Measurements from ENCODE around the gene MAL.
A peak's percentile ranks its signal among the peaks of the same experiment; 100 is the strongest.

MAL gene

GRCh38 chr2:95021023-95021416 is 4.5 kb upstream of the MAL start:
- Histone ChIP-seq H3K4me1 (ENCODE audit: insufficient read depth, poor library complexity, severe bottlenecking) (no peaks in the 10 kb centered on the region), H3K27ac (ENCODE audit: poor library complexity, severe bottlenecking) (no peak overlapping the region), H3K27me3 (ENCODE audit: insufficient read depth, poor library complexity, severe bottlenecking) (peaks cover 28% of the 10 kb centered on the region), H3K36me3 (ENCODE audit: low read depth) (no peaks in the 10 kb centered on the region), H3K4me3 (ENCODE audit: severe bottlenecking) (no peak overlapping the region), H3K9me3 (ENCODE audit: severe bottlenecking) (no peaks in the 10 kb centered on the region)
- no peak for TF ChIP-seq CTCF (IDR thresholded peaks at IDR 0.05; ENCODE audit: poor library complexity, severe bottlenecking)
- no peak for ATAC-seq (ENCODE audit: low read depth)
- no peak for DNase-seq (ENCODE audit: low spot score)

DNA sequence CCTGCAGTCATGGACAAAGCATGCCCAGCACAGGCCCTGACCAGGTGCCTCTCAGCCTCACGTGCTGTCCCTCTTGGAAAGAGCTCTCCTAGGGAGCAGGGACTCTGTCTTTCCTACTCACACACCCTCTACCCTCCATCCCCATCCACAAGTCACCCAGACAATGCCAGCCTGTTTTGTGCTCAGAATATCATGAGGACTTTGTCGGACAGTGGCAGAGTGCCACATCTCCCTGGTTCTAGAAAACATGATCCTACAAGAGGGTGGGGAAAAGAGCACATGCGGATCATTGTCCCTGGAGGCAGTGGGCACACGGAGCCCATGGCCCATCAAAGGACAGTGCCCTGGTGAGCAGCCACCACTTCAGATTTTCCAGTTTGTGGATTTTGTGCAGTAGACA is 3.7 kb upstream of the MAL start:
- Histone ChIP-seq H3K9me3 (ENCODE audit: severe bottlenecking) (no peaks in the 10 kb centered on the region), H3K4me3 (ENCODE audit: severe bottlenecking) (no peak overlapping the region), H3K4me1 (ENCODE audit: insufficient read depth, poor library complexity, severe bottlenecking) (no peaks in the 10 kb centered on the region), H3K27ac (ENCODE audit: poor library complexity, severe bottlenecking) (no peak overlapping the region), H3K36me3 (ENCODE audit: low read depth) (no peaks in the 10 kb centered on the region), H3K27me3 (ENCODE audit: insufficient read depth, poor library complexity, severe bottlenecking) (peaks cover 35% of the 10 kb centered on the region)
- no peak for TF ChIP-seq CTCF (IDR thresholded peaks at IDR 0.05; ENCODE audit: poor library complexity, severe bottlenecking)
- DNase-seq (ENCODE audit: low spot score) (no peak), ATAC-seq (ENCODE audit: low read depth) (no peak)

- peak; percentile 71 for ATAC-seq (ENCODE audit: low read depth)
- Histone ChIP-seq H3K4me3 (ENCODE audit: severe bottlenecking) (no peak overlapping the region), H3K27ac (ENCODE audit: poor library complexity, severe bottlenecking) (no peak overlapping the region), H3K9me3 (ENCODE audit: severe bottlenecking) (no peaks in the 10 kb centered on the region), H3K27me3 (ENCODE audit: insufficient read depth, poor library complexity, severe bottlenecking) (peaks cover 42% of the 10 kb centered on the region), H3K4me1 (ENCODE audit: insufficient read depth, poor library complexity, severe bottlenecking) (no peaks in the 10 kb centered on the region), H3K36me3 (ENCODE audit: low read depth) (no peaks in the 10 kb centered on the region)
- DNase-seq (ENCODE audit: low spot score) = no peak
- TF ChIP-seq CTCF (IDR thresholded peaks at IDR 0.05; ENCODE audit: poor library complexity, severe bottlenecking) = peak; percentile 74
These were observed 2.9 kb upstream of the MAL start for GRCh38 chr2:95022309-95023221.

DNA sequence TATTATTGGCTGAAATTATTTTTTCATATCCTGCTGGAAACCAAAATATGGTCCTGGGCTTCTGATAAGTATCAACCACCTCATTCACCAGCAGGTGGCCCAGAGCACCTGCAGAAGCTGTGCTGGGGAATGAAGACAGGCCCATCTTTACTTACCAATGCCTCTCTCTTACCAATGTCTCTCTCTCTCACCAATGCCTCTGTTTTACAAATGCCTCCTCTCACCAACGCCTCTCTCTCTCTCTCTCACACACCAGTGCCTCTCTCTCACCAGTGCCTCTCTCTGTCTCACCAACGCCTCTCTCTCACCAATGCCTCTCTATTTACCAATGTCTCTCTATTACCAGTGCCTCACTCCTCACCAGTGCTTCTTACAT is 2.3 kb upstream of the MAL start:
- H3K27me3 ChIP-seq (ENCODE audit: insufficient read depth, poor library complexity, severe bottlenecking) = peaks cover 49% of the 10 kb centered on the region
- no peaks in the 10 kb centered on the region for H3K4me1 ChIP-seq (ENCODE audit: insufficient read depth, poor library complexity, severe bottlenecking)
- no peak overlapping the region for H3K4me3 ChIP-seq (ENCODE audit: severe bottlenecking)
- ATAC-seq (ENCODE audit: low read depth) (peak; percentile 60), DNase-seq (ENCODE audit: low spot score) (no peak)
- H3K27ac ChIP-seq (ENCODE audit: poor library complexity, severe bottlenecking) = no peak overlapping the region
- no peak for TF ChIP-seq CTCF (IDR thresholded peaks at IDR 0.05; ENCODE audit: poor library complexity, severe bottlenecking)
- H3K9me3 ChIP-seq (ENCODE audit: severe bottlenecking) = no peaks in the 10 kb centered on the region
- no peaks in the 10 kb centered on the region for H3K36me3 ChIP-seq (ENCODE audit: low read depth)

- H3K4me3 ChIP-seq (ENCODE audit: severe bottlenecking) = no peak overlapping the region
- DNase-seq (ENCODE audit: low spot score) = no peak
- no peak for TF ChIP-seq CTCF (IDR thresholded peaks at IDR 0.05; ENCODE audit: poor library complexity, severe bottlenecking)
- no peaks in the 10 kb centered on the region for H3K9me3 ChIP-seq (ENCODE audit: severe bottlenecking)
- ATAC-seq (ENCODE audit: low read depth) = no peak
- H3K36me3 ChIP-seq (ENCODE audit: low read depth) = no peaks in the 10 kb centered on the region
- H3K27me3 ChIP-seq (ENCODE audit: insufficient read depth, poor library complexity, severe bottlenecking) = peaks cover 58% of the 10 kb centered on the region
- H3K4me1 ChIP-seq (ENCODE audit: insufficient read depth, poor library complexity, severe bottlenecking) = no peaks in the 10 kb centered on the region
- H3K27ac ChIP-seq (ENCODE audit: poor library complexity, severe bottlenecking) = no peak overlapping the region
These were observed 1.1 kb upstream of the MAL start for GRCh38 chr2:95024371-95024770.

All from RWPE2 (cell line).